ENCODE data around the gene TTC7B. TPM values are rescaled to one million over a fixed set of nuclear protein-coding genes. Genes with fewer than 3 reads are reported as not detected.

Gene TTC7B
- total and polyA plus RNA-seq, 2 experiments from 2014 or later = 7.9 to 28.6 TPM

DNA sequence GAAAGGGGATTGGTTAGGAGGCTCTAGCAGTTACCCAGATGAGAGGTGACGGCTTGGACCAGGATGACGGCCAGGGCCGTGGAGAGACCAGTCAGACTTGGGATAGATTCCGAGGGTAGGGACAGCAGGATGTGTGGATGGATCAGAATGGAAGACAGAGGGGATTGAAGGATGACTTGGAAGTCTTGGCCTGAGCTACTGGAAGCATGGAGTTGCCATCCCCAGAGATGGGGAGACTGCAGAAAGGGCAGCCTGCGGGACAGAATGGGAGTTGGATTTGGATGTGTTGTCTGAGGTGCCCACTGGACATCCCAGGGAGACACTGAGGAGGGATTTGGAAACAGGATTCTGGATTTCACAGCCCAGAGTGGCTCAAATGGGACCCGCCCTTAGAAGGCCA lies 317.1 kb downstream of the TTC7B start:
- H3K79me2 ChIP-seq (replicated peaks; ENCODE audit: insufficient read depth) = no peaks in the 10 kb centered on the region
- TF ChIP-seq NANOG (IDR thresholded peaks at IDR 0.05; ENCODE audit: borderline replicate concordance) = no peak
- TF ChIP-seq EZH2phosphoT487 (IDR thresholded peaks at IDR 0.05; ENCODE audit: unreplicated experiment) = no peak
- no peak for TF ChIP-seq EZH2 (IDR thresholded peaks at IDR 0.05; ENCODE audit: low read depth, unreplicated experiment)
- H3K9me2 ChIP-seq (ENCODE audit: insufficient read depth) = peaks cover 20% of the 10 kb centered on the region
- Mint-ChIP-seq H3K4me3 (no peak overlapping the region), H3K27me3 (ENCODE audit: insufficient read depth, low read depth, poor library complexity) (peaks cover 6% of the 10 kb centered on the region), H3K36me3 (ENCODE audit: low read depth) (no peaks in the 10 kb centered on the region; the same call in 2 of the 3 replicates), H3K9me3 (no peaks in the 10 kb centered on the region), H3K27ac (no peak overlapping the region), H3K4me1 (peaks cover 23% of the 10 kb centered on the region)
- H3K4me3 ChIP-seq = no peak overlapping the region
- no peaks in the 10 kb centered on the region for H4K20me1 ChIP-seq (replicated peaks; ENCODE audit: insufficient read depth)
- H2AFZ ChIP-seq = no peak overlapping the region
- no peaks in the 10 kb centered on the region for H3K36me3 ChIP-seq (ENCODE audit: insufficient read depth)
- H3F3A ChIP-seq (replicated peaks; ENCODE audit: low read depth) = no peaks in the 10 kb centered on the region
- no peak overlapping the region for H3K4me2 ChIP-seq
- no peak for DNase-seq (ENCODE audit: low spot score)
- no peak for ATAC-seq
- no peaks in the 10 kb centered on the region for H3K27me3 ChIP-seq (ENCODE audit: insufficient read depth)
- no peak overlapping the region for H3K27ac ChIP-seq (ENCODE audit: low read depth)
- peaks cover 7% of the 10 kb centered on the region for H3K4me1 ChIP-seq (ENCODE audit: insufficient read depth)

DNA sequence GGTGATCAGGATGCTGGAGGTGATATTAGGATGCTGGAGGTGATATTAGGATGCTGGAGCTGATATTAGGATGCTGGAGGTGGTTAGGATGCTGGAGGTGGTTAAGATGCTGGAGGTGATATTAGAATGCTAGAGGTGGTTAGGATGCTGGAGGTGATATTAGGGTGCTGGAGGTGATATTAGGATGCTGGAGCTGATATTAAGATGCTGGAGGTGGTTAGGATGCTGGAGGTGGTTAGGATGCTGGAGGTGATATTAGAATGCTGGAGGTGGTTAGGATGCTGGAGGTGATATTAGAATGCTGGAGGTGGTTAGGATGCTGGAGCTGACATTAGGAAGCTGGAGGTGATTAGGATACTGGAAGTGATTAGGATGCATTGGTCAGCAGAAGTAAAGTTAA lies 318.0 kb downstream of the TTC7B start:
- Mint-ChIP-seq H3K36me3 (ENCODE audit: low read depth) (no peaks in the 10 kb centered on the region; the same call in 2 of the 3 replicates), H3K27me3 (ENCODE audit: insufficient read depth, low read depth, poor library complexity) (peaks cover 12% of the 10 kb centered on the region), H3K4me3 (no peak overlapping the region), H3K9me3 (no peaks in the 10 kb centered on the region), H3K27ac (no peak overlapping the region), H3K4me1 (peaks cover 23% of the 10 kb centered on the region)
- no peak for DNase-seq (ENCODE audit: low spot score)
- no peak overlapping the region for H3K4me2 ChIP-seq
- H3F3A ChIP-seq (replicated peaks; ENCODE audit: low read depth) = no peaks in the 10 kb centered on the region
- H4K20me1 ChIP-seq (replicated peaks; ENCODE audit: insufficient read depth) = no peaks in the 10 kb centered on the region
- H3K36me3 ChIP-seq (ENCODE audit: insufficient read depth) = no peaks in the 10 kb centered on the region
- H3K27ac ChIP-seq (ENCODE audit: low read depth) = no peak overlapping the region
- no peak for ATAC-seq
- H3K9me2 ChIP-seq (ENCODE audit: insufficient read depth) = peaks cover 20% of the 10 kb centered on the region
- H3K4me3 ChIP-seq = no peak overlapping the region
- H3K79me2 ChIP-seq (replicated peaks; ENCODE audit: insufficient read depth) = no peaks in the 10 kb centered on the region
- no peak overlapping the region for H2AFZ ChIP-seq
- H3K27me3 ChIP-seq (ENCODE audit: insufficient read depth) = no peaks in the 10 kb centered on the region
- H3K4me1 ChIP-seq (ENCODE audit: insufficient read depth) = peaks cover 7% of the 10 kb centered on the region
- TF ChIP-seq ZNF331 (CRISPR knock-in tag; IDR thresholded peaks at IDR 0.05; ENCODE audit: low read depth) (no peak), CREB1 (CRISPR knock-in tag; IDR thresholded peaks at IDR 0.05; ENCODE audit: low read depth) (no peak), ZNF114 (CRISPR knock-in tag; IDR thresholded peaks at IDR 0.05) (no peak), EZH2phosphoT487 (IDR thresholded peaks at IDR 0.05; ENCODE audit: unreplicated experiment) (no peak), JUNB (IDR thresholded peaks at IDR 0.05; ENCODE audit: unreplicated experiment) (no peak), POLR2AphosphoS5 (IDR thresholded peaks at IDR 0.05; ENCODE audit: low read depth) (no peak), EZH2 (IDR thresholded peaks at IDR 0.05; ENCODE audit: low read depth, unreplicated experiment) (no peak), STAT1 (IDR thresholded peaks at IDR 0.05; ENCODE audit: unreplicated experiment) (no peak), NANOG (IDR thresholded peaks at IDR 0.05; ENCODE audit: borderline replicate concordance) (no peak)
- TF ChIP-seq, protein P1, sequence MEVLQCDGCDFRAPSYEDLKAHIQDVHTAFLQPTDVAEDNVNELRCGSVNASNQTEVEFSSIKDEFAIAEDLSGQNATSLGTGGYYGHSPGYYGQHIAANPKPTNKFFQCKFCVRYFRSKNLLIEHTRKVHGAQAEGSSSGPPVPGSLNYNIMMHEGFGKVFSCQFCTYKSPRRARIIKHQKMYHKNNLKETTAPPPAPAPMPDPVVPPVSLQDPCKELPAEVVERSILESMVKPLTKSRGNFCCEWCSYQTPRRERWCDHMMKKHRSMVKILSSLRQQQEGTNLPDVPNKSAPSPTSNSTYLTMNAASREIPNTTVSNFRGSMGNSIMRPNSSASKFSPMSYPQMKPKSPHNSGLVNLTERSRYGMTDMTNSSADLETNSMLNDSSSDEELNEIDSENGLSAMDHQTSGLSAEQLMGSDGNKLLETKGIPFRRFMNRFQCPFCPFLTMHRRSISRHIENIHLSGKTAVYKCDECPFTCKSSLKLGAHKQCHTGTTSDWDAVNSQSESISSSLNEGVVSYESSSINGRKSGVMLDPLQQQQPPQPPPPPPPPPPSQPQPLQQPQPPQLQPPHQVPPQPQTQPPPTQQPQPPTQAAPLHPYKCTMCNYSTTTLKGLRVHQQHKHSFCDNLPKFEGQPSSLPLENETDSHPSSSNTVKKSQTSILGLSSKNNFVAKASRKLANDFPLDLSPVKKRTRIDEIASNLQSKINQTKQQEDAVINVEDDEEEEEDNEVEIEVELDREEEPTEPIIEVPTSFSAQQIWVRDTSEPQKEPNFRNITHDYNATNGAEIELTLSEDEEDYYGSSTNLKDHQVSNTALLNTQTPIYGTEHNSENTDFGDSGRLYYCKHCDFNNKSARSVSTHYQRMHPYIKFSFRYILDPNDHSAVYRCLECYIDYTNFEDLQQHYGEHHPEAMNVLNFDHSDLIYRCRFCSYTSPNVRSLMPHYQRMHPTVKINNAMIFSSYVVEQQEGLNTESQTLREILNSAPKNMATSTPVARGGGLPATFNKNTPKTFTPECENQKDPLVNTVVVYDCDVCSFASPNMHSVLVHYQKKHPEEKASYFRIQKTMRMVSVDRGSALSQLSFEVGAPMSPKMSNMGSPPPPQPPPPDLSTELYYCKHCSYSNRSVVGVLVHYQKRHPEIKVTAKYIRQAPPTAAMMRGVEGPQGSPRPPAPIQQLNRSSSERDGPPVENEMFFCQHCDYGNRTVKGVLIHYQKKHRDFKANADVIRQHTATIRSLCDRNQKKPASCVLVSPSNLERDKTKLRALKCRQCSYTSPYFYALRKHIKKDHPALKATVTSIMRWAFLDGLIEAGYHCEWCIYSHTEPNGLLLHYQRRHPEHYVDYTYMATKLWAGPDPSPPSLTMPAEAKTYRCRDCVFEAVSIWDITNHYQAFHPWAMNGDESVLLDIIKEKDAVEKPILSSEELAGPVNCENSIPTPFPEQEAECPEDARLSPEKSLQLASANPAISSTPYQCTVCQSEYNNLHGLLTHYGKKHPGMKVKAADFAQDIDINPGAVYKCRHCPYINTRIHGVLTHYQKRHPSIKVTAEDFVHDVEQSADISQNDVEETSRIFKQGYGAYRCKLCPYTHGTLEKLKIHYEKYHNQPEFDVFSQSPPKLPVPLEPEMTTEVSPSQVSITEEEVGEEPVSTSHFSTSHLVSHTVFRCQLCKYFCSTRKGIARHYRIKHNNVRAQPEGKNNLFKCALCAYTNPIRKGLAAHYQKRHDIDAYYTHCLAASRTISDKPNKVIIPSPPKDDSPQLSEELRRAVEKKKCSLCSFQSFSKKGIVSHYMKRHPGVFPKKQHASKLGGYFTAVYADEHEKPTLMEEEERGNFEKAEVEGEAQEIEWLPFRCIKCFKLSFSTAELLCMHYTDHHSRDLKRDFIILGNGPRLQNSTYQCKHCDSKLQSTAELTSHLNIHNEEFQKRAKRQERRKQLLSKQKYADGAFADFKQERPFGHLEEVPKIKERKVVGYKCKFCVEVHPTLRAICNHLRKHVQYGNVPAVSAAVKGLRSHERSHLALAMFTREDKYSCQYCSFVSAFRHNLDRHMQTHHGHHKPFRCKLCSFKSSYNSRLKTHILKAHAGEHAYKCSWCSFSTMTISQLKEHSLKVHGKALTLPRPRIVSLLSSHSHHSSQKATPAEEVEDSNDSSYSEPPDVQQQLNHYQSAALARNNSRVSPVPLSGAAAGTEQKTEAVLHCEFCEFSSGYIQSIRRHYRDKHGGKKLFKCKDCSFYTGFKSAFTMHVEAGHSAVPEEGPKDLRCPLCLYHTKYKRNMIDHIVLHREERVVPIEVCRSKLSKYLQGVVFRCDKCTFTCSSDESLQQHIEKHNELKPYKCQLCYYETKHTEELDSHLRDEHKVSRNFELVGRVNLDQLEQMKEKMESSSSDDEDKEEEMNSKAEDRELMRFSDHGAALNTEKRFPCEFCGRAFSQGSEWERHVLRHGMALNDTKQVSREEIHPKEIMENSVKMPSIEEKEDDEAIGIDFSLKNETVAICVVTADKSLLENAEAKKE (CRISPR knock-in tag; IDR thresholded peaks at IDR 0.05) = no peak
- TF ChIP-seq, protein P2, sequence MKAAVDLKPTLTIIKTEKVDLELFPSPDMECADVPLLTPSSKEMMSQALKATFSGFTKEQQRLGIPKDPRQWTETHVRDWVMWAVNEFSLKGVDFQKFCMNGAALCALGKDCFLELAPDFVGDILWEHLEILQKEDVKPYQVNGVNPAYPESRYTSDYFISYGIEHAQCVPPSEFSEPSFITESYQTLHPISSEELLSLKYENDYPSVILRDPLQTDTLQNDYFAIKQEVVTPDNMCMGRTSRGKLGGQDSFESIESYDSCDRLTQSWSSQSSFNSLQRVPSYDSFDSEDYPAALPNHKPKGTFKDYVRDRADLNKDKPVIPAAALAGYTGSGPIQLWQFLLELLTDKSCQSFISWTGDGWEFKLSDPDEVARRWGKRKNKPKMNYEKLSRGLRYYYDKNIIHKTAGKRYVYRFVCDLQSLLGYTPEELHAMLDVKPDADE (IDR thresholded peaks at IDR 0.05) = no peak
- TF ChIP-seq, protein P3, sequence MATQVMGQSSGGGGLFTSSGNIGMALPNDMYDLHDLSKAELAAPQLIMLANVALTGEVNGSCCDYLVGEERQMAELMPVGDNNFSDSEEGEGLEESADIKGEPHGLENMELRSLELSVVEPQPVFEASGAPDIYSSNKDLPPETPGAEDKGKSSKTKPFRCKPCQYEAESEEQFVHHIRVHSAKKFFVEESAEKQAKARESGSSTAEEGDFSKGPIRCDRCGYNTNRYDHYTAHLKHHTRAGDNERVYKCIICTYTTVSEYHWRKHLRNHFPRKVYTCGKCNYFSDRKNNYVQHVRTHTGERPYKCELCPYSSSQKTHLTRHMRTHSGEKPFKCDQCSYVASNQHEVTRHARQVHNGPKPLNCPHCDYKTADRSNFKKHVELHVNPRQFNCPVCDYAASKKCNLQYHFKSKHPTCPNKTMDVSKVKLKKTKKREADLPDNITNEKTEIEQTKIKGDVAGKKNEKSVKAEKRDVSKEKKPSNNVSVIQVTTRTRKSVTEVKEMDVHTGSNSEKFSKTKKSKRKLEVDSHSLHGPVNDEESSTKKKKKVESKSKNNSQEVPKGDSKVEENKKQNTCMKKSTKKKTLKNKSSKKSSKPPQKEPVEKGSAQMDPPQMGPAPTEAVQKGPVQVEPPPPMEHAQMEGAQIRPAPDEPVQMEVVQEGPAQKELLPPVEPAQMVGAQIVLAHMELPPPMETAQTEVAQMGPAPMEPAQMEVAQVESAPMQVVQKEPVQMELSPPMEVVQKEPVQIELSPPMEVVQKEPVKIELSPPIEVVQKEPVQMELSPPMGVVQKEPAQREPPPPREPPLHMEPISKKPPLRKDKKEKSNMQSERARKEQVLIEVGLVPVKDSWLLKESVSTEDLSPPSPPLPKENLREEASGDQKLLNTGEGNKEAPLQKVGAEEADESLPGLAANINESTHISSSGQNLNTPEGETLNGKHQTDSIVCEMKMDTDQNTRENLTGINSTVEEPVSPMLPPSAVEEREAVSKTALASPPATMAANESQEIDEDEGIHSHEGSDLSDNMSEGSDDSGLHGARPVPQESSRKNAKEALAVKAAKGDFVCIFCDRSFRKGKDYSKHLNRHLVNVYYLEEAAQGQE (IDR thresholded peaks at IDR 0.05; ENCODE audit: unreplicated experiment) = no peak

Measured in GM23338 (cell line).